Mucosa of descending colon (tissue), 3 donors: ENCODE data around the gene SLC6A4. TPM values are rescaled to one million over a fixed set of nuclear protein-coding genes. Genes with fewer than 3 reads are reported as not detected.
"Not testable (repeated sequence)": the region's sequence is repeated elsewhere in the genome, so short reads cannot be mapped to it uniquely, and the experiment has no call there.

Source experiments
- ATAC-seq: fragments of 200-7000 bp; cut with Tn5 transposase; one replicate; pipeline ENCODE4 v1.9.1; 2020; ENCODE audit warnings: mild to moderate bottlenecking, moderate library complexity
- DNase-seq, 3 donors: peaks; one replicate each; pipeline ENCODE4 v3.0.0-alpha.2; 2020
- H3K36me3 ChIP-seq: fragments of 200-600 bp; one replicate; pipeline ENCODE4 v1.8.0; 2021; ENCODE audit warnings: low read depth, mild to moderate bottlenecking
- H3K4me1 ChIP-seq: fragments of 200-600 bp; one replicate; pipeline ENCODE4 v1.8.0; 2021; ENCODE audit warnings: low read depth, mild to moderate bottlenecking
- H3K4me3 ChIP-seq: fragments of 200-600 bp; one replicate; pipeline ENCODE4 v1.8.0; 2021; ENCODE audit warnings: mild to moderate bottlenecking
- H3K9me3 ChIP-seq: fragments of 200-600 bp; one replicate; pipeline ENCODE4 v1.8.0; 2021; ENCODE audit warnings: mild to moderate bottlenecking
- CTCF ChIP-seq: fragments of 200-600 bp; IDR thresholded peaks from one replicate; pipeline ENCODE4 v1.8.0; 2022; ENCODE audit warnings: antibody characterized with exemption, mild to moderate bottlenecking
- intact Hi-C, 2 donors: fragments of 100-400 bp; cut with DNase I in 1 of 2; cut with micrococcal nuclease in 1 of 2; formaldehyde crosslinking; loops; one replicate each; pipeline versions ENCODE4 v1.11.0 to v1.11.1; 2022; cut with DNase I, micrococcal nuclease
- total RNA-seq, 3 donors: library from RNA; stranded (reverse); fragmentation: NEBNext Ultra II Directional in 2 of 3; extraction: Animal tissue kit (Norgen Biotek cat#: 25700) in 2 of 3; gene quantifications; one replicate each; pipeline versions ENCODE4 v1.2.1 to v1.2.4, GENCODE V29; 2021 to 2023
- donor health status: DM: no; HTN: no; CAD: no; lungs with moderate emphysema.
- donor health status: DM: no; HTN: no; CAD: no.
- donor health status: DM: no; HTN: yes; CAD: no.

Gene SLC6A4
- total RNA-seq, 3 donors from 2014 or later = 0.32 to 1.8 (median 1.2) TPM

- intact Hi-C loops = no loop called here
- ATAC-seq = no peak
- TF ChIP-seq CTCF = no peak
Observed at GRCh38 chr17:30148376-30148775, 87.1 kb downstream of the SLC6A4 start.

GRCh38 chr17:30147860-30148259 lies 87.6 kb downstream of the SLC6A4 start:
- intact Hi-C loops, H3K4me3 ChIP-seq, H3K4me1 ChIP-seq, DNase-seq, H3K9me3 ChIP-seq, ATAC-seq, H3K36me3 ChIP-seq: not testable (repeated sequence)

More at GRCh38 chr17:30148376-30148775, 87.1 kb downstream of the SLC6A4 start:
- DNase-seq = no peak
- H3K4me1 ChIP-seq = no peaks in the 10 kb centered on the region
- H3K9me3 ChIP-seq = no peaks in the 10 kb centered on the region
- H3K4me3 ChIP-seq = no peak overlapping the region
- H3K36me3 ChIP-seq = no peaks in the 10 kb centered on the region

Other genes starting within 250 kb of the SLC6A4 start
- 10 to 100 TPM; 24.5 to 41.7 (median 24.7) TPM for gene NSRP1, start 118.9 kb downstream of the SLC6A4 start, total RNA-seq
- gene BLMH, start 56.2 kb upstream of the SLC6A4 start, total RNA-seq = 10 to 100 TPM; 18.1 to 31.9 (median 22.0) TPM
- gene TMIGD1, start 98.4 kb upstream of the SLC6A4 start, total RNA-seq = 100 to 1,000 TPM; 102 to 288 (median 119) TPM
- 10 to 100 TPM; 39.2 to 77.3 (median 74.7) TPM for gene CPD, start 143.2 kb upstream of the SLC6A4 start, total RNA-seq
- 10 to 100 TPM; 52.6 to 55.7 (median 53.1) TPM for gene GOSR1, start 241.7 kb upstream of the SLC6A4 start, total RNA-seq